Neural cell (in vitro differentiated cells): ENCODE data around the gene LTN1.

Experiments used
- CTCF ChIP-seq: fragments of 450-650 bp; IDR thresholded peaks from 2 replicates; pipeline ENCODE4 v1.5.1; 2014; ENCODE audit warnings: antibody characterized with exemption, mild to moderate bottlenecking, moderate library complexity; ENCODE audit not compliant: poor library complexity, severe bottlenecking
- EP300 ChIP-seq: fragments of 450-650 bp; conservative IDR thresholded peaks from 2 replicates; pipeline ENCODE4 v1.6.1; 2014; ENCODE audit warnings: antibody characterized with exemption, mild to moderate bottlenecking, moderate library complexity; ENCODE audit not compliant: poor library complexity, severe bottlenecking
- EZH2 ChIP-seq: fragments of 200-600, 300-800 bp; shearing (Covaris generic), sonication (generic); IDR thresholded peaks from 2 replicates; pipeline ENCODE4 v1.6.1; 2014; ENCODE audit warnings: antibody characterized with exemption, low read length, borderline replicate concordance, mild to moderate bottlenecking; ENCODE audit not compliant: insufficient read depth, poor library complexity, severe bottlenecking
- MXI1 ChIP-seq: fragments of 450-650 bp; conservative IDR thresholded peaks from 2 replicates; pipeline ENCODE4 v1.6.1; 2014; ENCODE audit warnings: antibody characterized with exemption, mild to moderate bottlenecking; ENCODE audit not compliant: poor library complexity, severe bottlenecking
- POLR2AphosphoS5 ChIP-seq: IDR thresholded peaks from 2 replicates; pipeline ENCODE4 v1.6.1; 2012
- RAD21 ChIP-seq: fragments of 450-650 bp; conservative IDR thresholded peaks from 2 replicates; pipeline ENCODE4 v1.6.1; 2014; ENCODE audit warnings: antibody characterized with exemption, mild to moderate bottlenecking, moderate library complexity
- REST ChIP-seq: IDR thresholded peaks from 2 replicates; pipeline ENCODE4 v1.6.1; 2012; ENCODE audit warnings: borderline replicate concordance
- SMC3 ChIP-seq: fragments of 450-650 bp; conservative IDR thresholded peaks from 2 replicates; pipeline ENCODE4 v1.6.1; 2014; ENCODE audit warnings: antibody characterized with exemption, mild to moderate bottlenecking, moderate library complexity; ENCODE audit not compliant: poor library complexity
- TAF1 ChIP-seq: IDR thresholded peaks from 2 replicates; pipeline ENCODE4 v1.6.1; 2012; ENCODE audit warnings: low read depth

- no peak for TF ChIP-seq CTCF
- no peak for TF ChIP-seq RAD21
- no peak for TF ChIP-seq EZH2
- no peak for TF ChIP-seq REST
- TF ChIP-seq POLR2AphosphoS5: no peak
- no peak for TF ChIP-seq EP300
- TF ChIP-seq SMC3: no peak
- TF ChIP-seq TAF1: no peak
- TF ChIP-seq MXI1: no peak
Measured at GRCh38 chr21:28922368-28922767, 70.3 kb downstream of the LTN1 start.
